Measurements from ENCODE around the gene TMEM151B. TPM values are rescaled to one million over a fixed set of nuclear protein-coding genes. Genes with fewer than 3 reads are reported as not detected.

The TMEM151B gene
- total and polyA plus RNA-seq, 2 of the 13 experiments (the other 11 are each of a cell fraction or from before 2014, with no cell fraction given) = not detected

DNA sequence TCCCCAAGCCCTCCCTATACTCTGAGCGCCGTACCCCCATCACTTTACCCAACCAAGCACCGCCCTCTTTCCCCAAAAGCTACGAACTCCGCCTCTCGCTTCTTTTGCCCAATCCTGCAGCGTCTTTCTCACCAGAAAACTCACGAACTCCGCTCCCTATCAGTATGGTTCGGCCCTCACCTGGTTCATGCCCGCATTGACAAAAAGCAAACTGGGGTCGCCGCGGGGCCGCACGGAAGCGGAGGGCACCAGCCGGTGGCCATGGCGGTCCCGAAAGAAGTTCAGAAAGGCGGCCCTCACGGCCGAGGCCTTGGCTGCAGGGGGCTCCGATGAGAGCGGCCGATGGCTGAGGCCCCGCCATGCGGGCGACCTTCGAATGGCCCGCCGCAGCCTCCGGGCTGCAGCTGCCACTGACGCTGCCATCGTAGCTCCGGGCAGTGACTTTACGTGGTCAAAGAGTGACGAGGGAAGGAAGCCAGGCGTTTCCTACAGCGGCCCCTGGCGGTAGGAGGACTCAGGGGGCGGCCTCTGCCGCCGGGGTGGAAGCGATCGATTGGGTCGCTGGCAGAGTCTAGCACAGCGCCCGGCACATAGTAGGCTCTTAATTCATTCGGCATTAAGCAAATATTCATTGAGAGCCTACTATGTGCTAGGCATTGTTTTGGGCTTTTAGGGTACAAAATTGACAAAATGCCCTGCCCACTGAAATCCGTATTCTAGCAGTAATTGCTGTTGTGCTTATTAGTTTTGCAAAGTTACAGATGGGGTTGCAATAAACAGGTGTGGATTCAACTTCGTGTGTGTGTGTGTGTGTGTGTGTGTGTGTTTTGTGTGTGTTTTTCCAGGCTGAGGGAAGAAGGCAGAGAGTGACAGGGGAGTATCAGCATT lies 42.9 kb downstream of the TMEM151B start, which contains the start of gene AARS2 (continued):
- TF ChIP-seq, protein P1, sequence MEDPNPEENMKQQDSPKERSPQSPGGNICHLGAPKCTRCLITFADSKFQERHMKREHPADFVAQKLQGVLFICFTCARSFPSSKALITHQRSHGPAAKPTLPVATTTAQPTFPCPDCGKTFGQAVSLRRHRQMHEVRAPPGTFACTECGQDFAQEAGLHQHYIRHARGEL (CRISPR knock-in tag; IDR thresholded peaks at IDR 0.05) = no peak
- TF ChIP-seq MAF1 (CRISPR knock-in tag; IDR thresholded peaks at IDR 0.05; ENCODE audit: borderline replicate concordance) = peak; percentile 96
- TF ChIP-seq, protein P2, sequence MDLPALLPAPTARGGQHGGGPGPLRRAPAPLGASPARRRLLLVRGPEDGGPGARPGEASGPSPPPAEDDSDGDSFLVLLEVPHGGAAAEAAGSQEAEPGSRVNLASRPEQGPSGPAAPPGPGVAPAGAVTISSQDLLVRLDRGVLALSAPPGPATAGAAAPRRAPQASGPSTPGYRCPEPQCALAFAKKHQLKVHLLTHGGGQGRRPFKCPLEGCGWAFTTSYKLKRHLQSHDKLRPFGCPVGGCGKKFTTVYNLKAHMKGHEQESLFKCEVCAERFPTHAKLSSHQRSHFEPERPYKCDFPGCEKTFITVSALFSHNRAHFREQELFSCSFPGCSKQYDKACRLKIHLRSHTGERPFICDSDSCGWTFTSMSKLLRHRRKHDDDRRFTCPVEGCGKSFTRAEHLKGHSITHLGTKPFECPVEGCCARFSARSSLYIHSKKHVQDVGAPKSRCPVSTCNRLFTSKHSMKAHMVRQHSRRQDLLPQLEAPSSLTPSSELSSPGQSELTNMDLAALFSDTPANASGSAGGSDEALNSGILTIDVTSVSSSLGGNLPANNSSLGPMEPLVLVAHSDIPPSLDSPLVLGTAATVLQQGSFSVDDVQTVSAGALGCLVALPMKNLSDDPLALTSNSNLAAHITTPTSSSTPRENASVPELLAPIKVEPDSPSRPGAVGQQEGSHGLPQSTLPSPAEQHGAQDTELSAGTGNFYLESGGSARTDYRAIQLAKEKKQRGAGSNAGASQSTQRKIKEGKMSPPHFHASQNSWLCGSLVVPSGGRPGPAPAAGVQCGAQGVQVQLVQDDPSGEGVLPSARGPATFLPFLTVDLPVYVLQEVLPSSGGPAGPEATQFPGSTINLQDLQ (CRISPR knock-in tag; IDR thresholded peaks at IDR 0.05) = 0 out of 2 replicates have a peak, but pooled peaks have one; percentile 38
- peak; percentile 59; the same call in 1 of the 2 replicates for TF ChIP-seq BHLHE40 (IDR thresholded peaks at IDR 0.05; ENCODE audit: low read length)
- TF ChIP-seq SRY (CRISPR knock-in tag; IDR thresholded peaks at IDR 0.05) = peak; percentile 98
- peak; percentile 100 for TF ChIP-seq POGZ (CRISPR knock-in tag; IDR thresholded peaks at IDR 0.05)
- TF ChIP-seq SALL1 (CRISPR knock-in tag; IDR thresholded peaks at IDR 0.05) = peak; percentile 95
- no peak for TF ChIP-seq POLR2AphosphoS2 (IDR thresholded peaks at IDR 0.05; ENCODE audit: low read depth, low read length)
- TF ChIP-seq ZNF263 (CRISPR knock-in tag; IDR thresholded peaks at IDR 0.05) = peak; percentile 54
- TF ChIP-seq FOXO1 (CRISPR knock-in tag; IDR thresholded peaks at IDR 0.05) = peak; percentile 85
- peak; percentile 96 for TF ChIP-seq CBX5 (CRISPR knock-in tag; IDR thresholded peaks at IDR 0.05; ENCODE audit: borderline replicate concordance)
- TF ChIP-seq, protein P3, sequence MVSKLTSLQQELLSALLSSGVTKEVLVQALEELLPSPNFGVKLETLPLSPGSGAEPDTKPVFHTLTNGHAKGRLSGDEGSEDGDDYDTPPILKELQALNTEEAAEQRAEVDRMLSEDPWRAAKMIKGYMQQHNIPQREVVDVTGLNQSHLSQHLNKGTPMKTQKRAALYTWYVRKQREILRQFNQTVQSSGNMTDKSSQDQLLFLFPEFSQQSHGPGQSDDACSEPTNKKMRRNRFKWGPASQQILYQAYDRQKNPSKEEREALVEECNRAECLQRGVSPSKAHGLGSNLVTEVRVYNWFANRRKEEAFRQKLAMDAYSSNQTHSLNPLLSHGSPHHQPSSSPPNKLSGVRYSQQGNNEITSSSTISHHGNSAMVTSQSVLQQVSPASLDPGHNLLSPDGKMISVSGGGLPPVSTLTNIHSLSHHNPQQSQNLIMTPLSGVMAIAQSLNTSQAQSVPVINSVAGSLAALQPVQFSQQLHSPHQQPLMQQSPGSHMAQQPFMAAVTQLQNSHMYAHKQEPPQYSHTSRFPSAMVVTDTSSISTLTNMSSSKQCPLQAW (CRISPR knock-in tag; IDR thresholded peaks at IDR 0.05) = peak; percentile 96
- TF ChIP-seq, protein P4, sequence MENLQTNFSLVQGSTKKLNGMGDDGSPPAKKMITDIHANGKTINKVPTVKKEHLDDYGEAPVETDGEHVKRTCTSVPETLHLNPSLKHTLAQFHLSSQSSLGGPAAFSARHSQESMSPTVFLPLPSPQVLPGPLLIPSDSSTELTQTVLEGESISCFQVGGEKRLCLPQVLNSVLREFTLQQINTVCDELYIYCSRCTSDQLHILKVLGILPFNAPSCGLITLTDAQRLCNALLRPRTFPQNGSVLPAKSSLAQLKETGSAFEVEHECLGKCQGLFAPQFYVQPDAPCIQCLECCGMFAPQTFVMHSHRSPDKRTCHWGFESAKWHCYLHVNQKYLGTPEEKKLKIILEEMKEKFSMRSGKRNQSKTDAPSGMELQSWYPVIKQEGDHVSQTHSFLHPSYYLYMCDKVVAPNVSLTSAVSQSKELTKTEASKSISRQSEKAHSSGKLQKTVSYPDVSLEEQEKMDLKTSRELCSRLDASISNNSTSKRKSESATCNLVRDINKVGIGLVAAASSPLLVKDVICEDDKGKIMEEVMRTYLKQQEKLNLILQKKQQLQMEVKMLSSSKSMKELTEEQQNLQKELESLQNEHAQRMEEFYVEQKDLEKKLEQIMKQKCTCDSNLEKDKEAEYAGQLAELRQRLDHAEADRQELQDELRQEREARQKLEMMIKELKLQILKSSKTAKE (CRISPR knock-in tag; IDR thresholded peaks at IDR 0.05; ENCODE audit: borderline replicate concordance) = no peak
- TF ChIP-seq, protein P5, sequence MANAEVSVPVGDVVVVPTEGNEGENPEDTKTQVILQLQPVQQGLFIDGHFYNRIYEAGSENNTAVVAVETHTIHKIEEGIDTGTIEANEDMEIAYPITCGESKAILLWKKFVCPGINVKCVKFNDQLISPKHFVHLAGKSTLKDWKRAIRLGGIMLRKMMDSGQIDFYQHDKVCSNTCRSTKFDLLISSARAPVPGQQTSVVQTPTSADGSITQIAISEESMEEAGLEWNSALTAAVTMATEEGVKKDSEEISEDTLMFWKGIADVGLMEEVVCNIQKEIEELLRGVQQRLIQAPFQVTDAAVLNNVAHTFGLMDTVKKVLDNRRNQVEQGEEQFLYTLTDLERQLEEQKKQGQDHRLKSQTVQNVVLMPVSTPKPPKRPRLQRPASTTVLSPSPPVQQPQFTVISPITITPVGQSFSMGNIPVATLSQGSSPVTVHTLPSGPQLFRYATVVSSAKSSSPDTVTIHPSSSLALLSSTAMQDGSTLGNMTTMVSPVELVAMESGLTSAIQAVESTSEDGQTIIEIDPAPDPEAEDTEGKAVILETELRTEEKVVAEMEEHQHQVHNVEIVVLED (CRISPR knock-in tag; IDR thresholded peaks at IDR 0.05; ENCODE audit: borderline replicate concordance) = peak; percentile 98
- TF ChIP-seq TBP (CRISPR knock-in tag; IDR thresholded peaks at IDR 0.05) = no peak
- TF ChIP-seq, protein P6, sequence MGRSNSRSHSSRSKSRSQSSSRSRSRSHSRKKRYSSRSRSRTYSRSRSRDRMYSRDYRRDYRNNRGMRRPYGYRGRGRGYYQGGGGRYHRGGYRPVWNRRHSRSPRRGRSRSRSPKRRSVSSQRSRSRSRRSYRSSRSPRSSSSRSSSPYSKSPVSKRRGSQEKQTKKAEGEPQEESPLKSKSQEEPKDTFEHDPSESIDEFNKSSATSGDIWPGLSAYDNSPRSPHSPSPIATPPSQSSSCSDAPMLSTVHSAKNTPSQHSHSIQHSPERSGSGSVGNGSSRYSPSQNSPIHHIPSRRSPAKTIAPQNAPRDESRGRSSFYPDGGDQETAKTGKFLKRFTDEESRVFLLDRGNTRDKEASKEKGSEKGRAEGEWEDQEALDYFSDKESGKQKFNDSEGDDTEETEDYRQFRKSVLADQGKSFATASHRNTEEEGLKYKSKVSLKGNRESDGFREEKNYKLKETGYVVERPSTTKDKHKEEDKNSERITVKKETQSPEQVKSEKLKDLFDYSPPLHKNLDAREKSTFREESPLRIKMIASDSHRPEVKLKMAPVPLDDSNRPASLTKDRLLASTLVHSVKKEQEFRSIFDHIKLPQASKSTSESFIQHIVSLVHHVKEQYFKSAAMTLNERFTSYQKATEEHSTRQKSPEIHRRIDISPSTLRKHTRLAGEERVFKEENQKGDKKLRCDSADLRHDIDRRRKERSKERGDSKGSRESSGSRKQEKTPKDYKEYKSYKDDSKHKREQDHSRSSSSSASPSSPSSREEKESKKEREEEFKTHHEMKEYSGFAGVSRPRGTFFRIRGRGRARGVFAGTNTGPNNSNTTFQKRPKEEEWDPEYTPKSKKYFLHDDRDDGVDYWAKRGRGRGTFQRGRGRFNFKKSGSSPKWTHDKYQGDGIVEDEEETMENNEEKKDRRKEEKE (IDR thresholded peaks at IDR 0.05) = no peak
- TF ChIP-seq ZNF841 (CRISPR knock-in tag; IDR thresholded peaks at IDR 0.05; ENCODE audit: borderline replicate concordance) = peak; percentile 78; the same call in 1 of the 2 replicates

All from HepG2 (cell line).